ENCODE measurements around the gene SLC25A21. TPM values are rescaled to one million over a fixed set of nuclear protein-coding genes. Genes with fewer than 3 reads are reported as not detected.

The SLC25A21 gene
- total RNA-seq, 1 experiment from 2014 or later: 7.1 TPM

DNA sequence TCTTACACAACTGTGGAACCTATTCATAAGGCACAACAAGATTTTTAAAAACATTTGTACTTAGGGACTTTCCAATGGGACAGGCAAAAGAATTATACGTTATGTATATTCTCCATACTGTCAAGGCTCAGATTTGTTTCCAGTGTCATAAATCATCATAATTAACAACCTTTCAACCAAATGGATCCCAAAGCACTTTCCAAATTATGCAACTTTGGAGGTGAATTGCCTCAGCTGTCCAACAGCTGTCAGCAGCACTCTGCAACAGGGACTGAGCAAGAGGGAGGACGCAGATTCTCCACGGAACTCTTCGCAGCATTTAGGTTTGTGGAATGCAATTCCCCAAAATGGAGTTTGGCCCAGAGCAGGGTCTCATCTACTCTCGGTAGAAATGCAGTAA lies 324.2 kb downstream of the SLC25A21 start:
- TF ChIP-seq, protein P1, sequence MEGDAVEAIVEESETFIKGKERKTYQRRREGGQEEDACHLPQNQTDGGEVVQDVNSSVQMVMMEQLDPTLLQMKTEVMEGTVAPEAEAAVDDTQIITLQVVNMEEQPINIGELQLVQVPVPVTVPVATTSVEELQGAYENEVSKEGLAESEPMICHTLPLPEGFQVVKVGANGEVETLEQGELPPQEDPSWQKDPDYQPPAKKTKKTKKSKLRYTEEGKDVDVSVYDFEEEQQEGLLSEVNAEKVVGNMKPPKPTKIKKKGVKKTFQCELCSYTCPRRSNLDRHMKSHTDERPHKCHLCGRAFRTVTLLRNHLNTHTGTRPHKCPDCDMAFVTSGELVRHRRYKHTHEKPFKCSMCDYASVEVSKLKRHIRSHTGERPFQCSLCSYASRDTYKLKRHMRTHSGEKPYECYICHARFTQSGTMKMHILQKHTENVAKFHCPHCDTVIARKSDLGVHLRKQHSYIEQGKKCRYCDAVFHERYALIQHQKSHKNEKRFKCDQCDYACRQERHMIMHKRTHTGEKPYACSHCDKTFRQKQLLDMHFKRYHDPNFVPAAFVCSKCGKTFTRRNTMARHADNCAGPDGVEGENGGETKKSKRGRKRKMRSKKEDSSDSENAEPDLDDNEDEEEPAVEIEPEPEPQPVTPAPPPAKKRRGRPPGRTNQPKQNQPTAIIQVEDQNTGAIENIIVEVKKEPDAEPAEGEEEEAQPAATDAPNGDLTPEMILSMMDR (conservative IDR thresholded peaks at IDR 0.05): no peak
- Histone ChIP-seq H3K4ac (ENCODE audit: low read depth, low read length) (no peak overlapping the region), H3K9me3 (ENCODE audit: control insufficient read depth, low read depth, low read length) (no peaks in the 10 kb centered on the region), H4K5ac (ENCODE audit: insufficient read length, low read depth, low read length) (no peak overlapping the region), H3K79me1 (ENCODE audit: insufficient read depth, low read depth, low read length, poor library complexity, severe bottlenecking) (no peaks in the 10 kb centered on the region), H3K23ac (ENCODE audit: insufficient read length, low read depth, low read length) (no peak overlapping the region), H2BK120ac (ENCODE audit: low read depth, low read length, poor library complexity, severe bottlenecking) (no peak overlapping the region), H3K18ac (ENCODE audit: insufficient read length, low read depth, low read length) (no peak overlapping the region), H3K4me1 (ENCODE audit: insufficient read depth, low read length) (no peaks in the 10 kb centered on the region), H2BK20ac (ENCODE audit: low read depth, low read length, poor library complexity, severe bottlenecking) (no peak overlapping the region), H3K9ac (ENCODE audit: extremely low read depth, insufficient read length, low read length) (no peak overlapping the region), H3K27ac (ENCODE audit: insufficient read length, low read depth, low read length) (no peak overlapping the region), H2AK5ac (ENCODE audit: insufficient read length, low read length) (no peak overlapping the region), H2BK12ac (ENCODE audit: insufficient read length, low read depth, low read length) (no peak overlapping the region), H3K79me2 (ENCODE audit: insufficient read depth, low read length) (no peaks in the 10 kb centered on the region), H3K56ac (ENCODE audit: insufficient read length, low read depth, low read length) (no peak overlapping the region), H3K27me3 (ENCODE audit: insufficient read depth, low read length) (no peaks in the 10 kb centered on the region), H3K14ac (ENCODE audit: insufficient read depth, low read length) (no peak overlapping the region), H2BK15ac (ENCODE audit: low read depth, low read length) (no peak overlapping the region), H3K4me2 (ENCODE audit: insufficient read depth, insufficient read length, low read length) (no peak overlapping the region), H4K20me1 (ENCODE audit: control insufficient read depth, insufficient read depth, insufficient read length) (no peaks in the 10 kb centered on the region), H4K8ac (replicated peaks; ENCODE audit: insufficient read length, low read depth, low read length) (no peak overlapping the region), H4K91ac (ENCODE audit: insufficient read length, low read depth, low read length) (no peak overlapping the region), H3T11ph (ENCODE audit: low read length) (no peak overlapping the region), H3K23me2 (ENCODE audit: insufficient read length, low read depth, low read length, poor library complexity, severe bottlenecking) (no peaks in the 10 kb centered on the region), H2BK5ac (ENCODE audit: insufficient read length, low read length) (no peak overlapping the region), H2AFZ (ENCODE audit: low read length) (no peak overlapping the region)
- Mint-ChIP-seq H3K4me1 (peaks cover 8 to 11% of the 10 kb centered on the region in 2 experiments), H3K4me3 (no peak overlapping the region), H3K9me3 (no peaks in the 10 kb centered on the region), H3K36me3 (ENCODE audit: insufficient read depth in 1 of 3, low read depth in 3 of 3) (no peaks in the 10 kb centered on the region), H3K27ac (no peak overlapping the region), H3K27me3 (ENCODE audit: low read depth) (no peaks in the 10 kb centered on the region)
- no peak for DNase-seq
- no CpG with 5 or more reads among the region's 5 CpGs for WGBS (ENCODE audit: extremely low coverage, insufficient read length, low lambda C conversion rate)

All from H9 (cell line).